ENCODE data around the gene CRTC1. TPM values are rescaled to one million over a fixed set of nuclear protein-coding genes. Genes with fewer than 3 reads are reported as not detected.

The CRTC1 gene
- total and polyA plus RNA-seq, 7 donors, result 4.5 to 12.5 (median 8.1) TPM

GRCh38 chr19:18742838-18743783, 59.6 kb downstream of the CRTC1 start:
- DNase-seq (peak in 1 of 2 donors; percentile 67), ATAC-seq (peak in 2 of 4 donors; percentile 7 to 19)
- intact Hi-C loops (cut with DNase I), result no loop called here
- Histone ChIP-seq H3K27ac (no peak overlapping the region), H3K4me3 (no peak overlapping the region), H3K4me1 (no peaks in the 10 kb centered on the region), H3K27me3 (ENCODE audit: insufficient read depth in 3 of 3, low read length in 2 of 3) (no peaks in the 10 kb centered on the region), H3K9me3 (no peaks in the 10 kb centered on the region), H3K36me3 (ENCODE audit: insufficient read depth in 1 of 2, low read depth in 1 of 2) (no peaks in the 10 kb centered on the region)
- 70 to 75% (median 72%) methylated on average over 36 to 38 of the region's 38 CpGs for WGBS, 3 donors
- no peak for TF ChIP-seq CTCF (IDR thresholded peaks at IDR 0.05)

GRCh38 chr19:18743784-18744418, 60.4 kb downstream of the CRTC1 start:
- Histone ChIP-seq H3K27ac (no peak overlapping the region), H3K4me3 (no peak overlapping the region), H3K36me3 (ENCODE audit: insufficient read depth in 1 of 2, low read depth in 1 of 2) (no peaks in the 10 kb centered on the region), H3K9me3 (no peaks in the 10 kb centered on the region), H3K4me1 (no peaks in the 10 kb centered on the region), H3K27me3 (ENCODE audit: insufficient read depth in 3 of 3, low read length in 2 of 3) (no peaks in the 10 kb centered on the region)
- TF ChIP-seq CTCF (IDR thresholded peaks at IDR 0.05), result no peak
- ATAC-seq, result peak in 1 of 4 donors; percentile 18
- intact Hi-C loops (cut with DNase I), result no loop called here
- 95% methylated on average over 36 of the region's 36 CpGs for WGBS, 3 donors
- no peak for DNase-seq

DNA sequence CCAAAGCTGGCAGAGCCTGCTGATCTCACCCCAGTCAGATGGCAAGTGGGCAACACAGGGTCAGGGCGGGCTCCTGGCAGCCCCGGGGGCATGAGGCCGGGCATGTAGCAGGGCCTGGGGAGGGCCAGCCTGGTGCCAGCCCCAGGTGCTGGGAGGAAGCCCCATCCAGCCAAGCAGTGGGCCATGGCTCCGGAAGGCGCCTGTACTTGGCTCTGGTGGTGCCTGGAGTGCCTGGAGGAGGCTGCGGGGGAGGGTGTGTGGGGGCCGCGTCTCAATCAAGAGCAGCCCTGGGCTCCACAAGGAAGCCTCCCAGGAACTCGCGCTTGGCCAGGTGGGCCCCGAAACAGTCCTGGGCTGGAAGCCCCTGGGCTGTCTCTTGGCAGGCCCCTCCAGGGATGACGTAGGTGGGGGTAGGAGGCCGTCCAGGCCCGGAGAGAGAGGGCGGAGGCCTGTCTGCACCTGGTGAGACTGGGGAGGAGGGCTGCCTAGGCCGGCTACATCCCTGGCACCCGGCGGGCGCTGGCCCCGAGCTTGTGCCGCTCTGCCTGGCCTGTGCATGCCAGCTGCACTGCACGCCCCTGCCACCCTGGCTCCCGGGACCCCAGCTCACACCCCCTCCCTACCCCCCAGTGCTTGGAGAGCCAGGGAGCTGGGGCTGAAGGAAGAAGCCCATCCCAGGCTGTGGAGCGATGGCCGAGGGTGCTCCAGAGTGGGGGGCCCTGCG, 61.7 kb downstream of the CRTC1 start:
- Histone ChIP-seq H3K4me1 (no peaks in the 10 kb centered on the region), H3K9me3 (no peaks in the 10 kb centered on the region), H3K36me3 (ENCODE audit: insufficient read depth in 1 of 2, low read depth in 1 of 2) (peaks cover 0 to 5% of the 10 kb centered on the region in 2 donors), H3K27me3 (ENCODE audit: insufficient read depth in 3 of 3, low read length in 2 of 3) (no peaks in the 10 kb centered on the region), H3K27ac (no peak overlapping the region), H3K4me3 (no peak overlapping the region)
- TF ChIP-seq CTCF (IDR thresholded peaks at IDR 0.05), result no peak
- 74 to 78% (median 75%) methylated on average over 12 to 26 of the region's 26 CpGs for WGBS, 3 donors
- ATAC-seq, result peak in 1 of 4 donors; percentile 19
- intact Hi-C loops (cut with DNase I), result no loop called here
- no peak for DNase-seq

GRCh38 chr19:18745931-18746330, 62.5 kb downstream of the CRTC1 start:
- no peak overlapping the region for H3K4me3 ChIP-seq
- no peaks in the 10 kb centered on the region for H3K27me3 ChIP-seq (ENCODE audit: insufficient read depth in 3 of 3, low read length in 2 of 3)
- DNase-seq (no peak), ATAC-seq (no peak)
- WGBS, 3 donors, result 82 to 91% (median 90%) methylated on average over 5 of the region's 5 CpGs
- H3K36me3 ChIP-seq (ENCODE audit: insufficient read depth in 1 of 2, low read depth in 1 of 2), result peaks cover 0 to 12% of the 10 kb centered on the region in 2 donors
- TF ChIP-seq CTCF (IDR thresholded peaks at IDR 0.05), result no peak
- no peak overlapping the region for H3K27ac ChIP-seq
- H3K4me1 ChIP-seq, result no peaks in the 10 kb centered on the region
- no peaks in the 10 kb centered on the region for H3K9me3 ChIP-seq
- intact Hi-C loops (cut with DNase I), result no loop called here

Measured in psoas muscle (tissue), 8 donors.